HepG2 (cell line): ENCODE measurements around the gene TMEM250. TPM values are rescaled to one million over a fixed set of nuclear protein-coding genes. Genes with fewer than 3 reads are reported as not detected.

Experiments
- ATAC-seq: fragments of 200-7000 bp; cut with Tn5 transposase; 3 replicates; pipeline ENCODE4 v1.9.1; 2020; ENCODE audit warnings: mild to moderate bottlenecking, moderate library complexity
- BruUV-seq: library from RNA; stranded (reverse); fragments of 400-500 nt; replicated peaks from 2 replicates; lab custom pipeline; 2021; lab: Mats Ljungman, UMichigan
- CTCF ChIA-PET: fragments of 300-600 bp; formaldehyde crosslinking; extraction: SDS; loops from one replicate; lab custom pipeline; 2021; ENCODE audit warnings: low total read pairs, inconsistent platforms, low intra/inter-chr PET ratio; lab: Yijun Ruan, JAX
- POLR2A ChIA-PET: fragments of 350-600 bp; sonication (Branson Sonifier 250); formaldehyde crosslinking; loops from one replicate; lab custom pipeline; 2020; ENCODE audit warnings: antibody characterized with exemption, inconsistent platforms; lab: Yijun Ruan, JAX
- DNase-seq: peaks from one replicate; pipeline ENCODE4 v3.0.0-alpha.2; 2015; ENCODE audit warnings: low spot score
- FAIRE-seq: peaks from 3 replicates; lab custom pipeline; 2011; peaks lifted over from hg19 to GRCh38; lab: Jason Lieb, UNC
- H2AFZ ChIP-seq: one replicate; pipeline ENCODE4 v1.6.1; 2011; ENCODE audit warnings: low read length, inconsistent platforms
- H3K27ac ChIP-seq: fragments of 300-600 bp; 3 replicates; pipeline ENCODE4 v1.8.0; 2011; ENCODE audit warnings: mixed run types, mild to moderate bottlenecking, mixed read lengths, low read length, inconsistent platforms; ENCODE audit not compliant: insufficient read depth; ENCODE audit errors: extremely low read length
- H3K27me3 ChIP-seq, 2 experiments: fragments of 200-600 bp in 1 of 2; 2 replicates in 1 of 2; 3 replicates in 1 of 2; pipeline versions ENCODE4 v1.6.0 to v1.8.0; 2011; ENCODE audit warnings: low read length in 2 of 2, mild to moderate bottlenecking in 2 of 2, moderate library complexity in 2 of 2, inconsistent platforms in 1 of 2; ENCODE audit not compliant: insufficient read depth in 2 of 2, control insufficient read depth in 1 of 2
- H3K36me3 ChIP-seq, 2 experiments: fragments of 200-600 bp in 1 of 2; replicated peaks in 1 of 2; 2 replicates in 1 of 2; 3 replicates in 1 of 2; pipeline versions ENCODE4 v1.5.1 to v1.8.0; 2011; ENCODE audit warnings: low read length in 2 of 2, inconsistent platforms in 1 of 2; ENCODE audit not compliant: insufficient read depth in 2 of 2, control insufficient read depth in 1 of 2
- H3K4me1 ChIP-seq: 2 replicates; pipeline ENCODE4 v1.5.1; 2012; ENCODE audit warnings: low read length, inconsistent platforms; ENCODE audit not compliant: insufficient read depth
- H3K4me2 ChIP-seq: 2 replicates; pipeline ENCODE4 v1.6.0; 2011; ENCODE audit warnings: low read depth, low read length, inconsistent platforms
- H3K4me3 ChIP-seq, 3 experiments: fragments of 200-600 bp in 1 of 3; sonication (generic), shearing (Covaris generic) in 1 of 3; replicated peaks in 1 of 3; 2 replicates each; pipeline ENCODE4 v1.5.1; 2011 to 2016; ENCODE audit warnings: low read length in 3 of 3, inconsistent platforms in 2 of 3, low read depth in 2 of 3, mild to moderate bottlenecking in 2 of 3, control low read depth in 1 of 3, mixed read lengths in 1 of 3; ENCODE audit not compliant: insufficient read depth in 1 of 3
- H3K79me2 ChIP-seq: one replicate; pipeline ENCODE4 v1.6.1; 2011; ENCODE audit warnings: low read length, inconsistent platforms; ENCODE audit not compliant: insufficient read depth
- H3K9ac ChIP-seq: 2 replicates; pipeline ENCODE4 v1.6.0; 2011; ENCODE audit warnings: mild to moderate bottlenecking, low read depth, low read length, inconsistent platforms; ENCODE audit not compliant: insufficient read depth
- H3K9me3 ChIP-seq: 2 replicates; pipeline ENCODE4 v1.5.1; 2012; ENCODE audit warnings: mild to moderate bottlenecking, low read length
- H4K20me1 ChIP-seq: 2 replicates; pipeline ENCODE4 v1.6.0; 2011; ENCODE audit warnings: inconsistent platforms, mild to moderate bottlenecking, low read length, moderate library complexity; ENCODE audit not compliant: insufficient read depth
- RBFOX2 ChIP-seq: fragments of 200-400 bp; formaldehyde crosslinking; IDR thresholded peaks from 2 replicates; pipeline ENCODE4 v1.6.1; 2017; ENCODE audit warnings: low read depth, mild to moderate bottlenecking, low read length
- REL ChIP-seq: sonication (generic); formaldehyde crosslinking; conservative IDR thresholded peaks from 2 replicates; pipeline ENCODE4 v1.8.0; 2022; ENCODE audit warnings: mild to moderate bottlenecking, missing genetic modification reagents, moderate library complexity
- ZNF30 ChIP-seq: sonication (generic); formaldehyde crosslinking; IDR thresholded peaks from 2 replicates; pipeline ENCODE4 v1.5.0; 2020; ENCODE audit warnings: mild to moderate bottlenecking, missing genetic modification reagents
- WGBS: methylation state at CpG from one replicate; pipeline ENCODE4 v1.1.6; 2017; ENCODE audit warnings: low lambda C conversion rate; 5-methylcytosine and 5-hydroxymethylcytosine counted together
- in situ Hi-C: cut with HindIII; loops from 2 replicates; pipeline ENCODE4 v1.10.0; 2017; ENCODE audit warnings: low pct_unique_long_range_greater_than_20kb; ENCODE audit not compliant: extremely low pct_ligation_motif_present
- intact Hi-C: fragments of 100-400 bp; cut with micrococcal nuclease; formaldehyde crosslinking; loops from one replicate; pipeline ENCODE4 v1.10.0; 2022; ENCODE audit not compliant: unreplicated experiment
- polyA plus RNA-seq, 8 experiments: library from polyadenylated mRNA; depleted of rRNA in 3 of 8; stranded (reverse) in 7 of 8; unstranded in 1 of 8; fragments of >200 nt; fragmentation: Illumina TruSeq in 4 of 8; extraction: Trizol in 4 of 8; gene quantifications; 2 replicates each; pipeline versions ENCODE4 v1.2.1 to v1.2.3, GENCODE V29; 2011 to 2016; ENCODE audit warnings: low read depth in 4 of 8, missing spikeins in 1 of 8, mixed read lengths in 1 of 8; ENCODE audit not compliant: insufficient read depth in 1 of 8
- total RNA-seq, 5 experiments: library from RNA; depleted of rRNA; stranded (reverse); fragments of >200 nt; fragmentation: Illumina TruSeq; extraction: Trizol; gene quantifications; 2 replicates each; pipeline ENCODE4 v1.2.3, GENCODE V29; 2016; ENCODE audit warnings: low read depth in 1 of 5
- TF ChIP-seq, protein P1 (sequence below): sonication (generic); formaldehyde crosslinking; IDR thresholded peaks from 2 replicates; pipeline ENCODE4 v1.4.0; 2020; ENCODE audit warnings: missing genetic modification reagents, mild to moderate bottlenecking, borderline replicate concordance
- TF ChIP-seq, protein P2 (sequence below): sonication (generic); formaldehyde crosslinking; IDR thresholded peaks from 2 replicates; pipeline ENCODE4 v1.8.0; 2022; ENCODE audit warnings: mild to moderate bottlenecking, missing genetic modification reagents, moderate library complexity
- TF ChIP-seq, protein P3 (sequence below): sonication (generic); formaldehyde crosslinking; IDR thresholded peaks from 2 replicates; pipeline ENCODE4 v1.8.1; 2023; ENCODE audit warnings: mild to moderate bottlenecking, moderate library complexity, missing genetic modification reagents

Gene TMEM250
- total and polyA plus RNA-seq, 2 of the 13 experiments (the other 11 are each of a cell fraction or from before 2014, with no cell fraction given): 5.5 to 13.9 TPM

DNA sequence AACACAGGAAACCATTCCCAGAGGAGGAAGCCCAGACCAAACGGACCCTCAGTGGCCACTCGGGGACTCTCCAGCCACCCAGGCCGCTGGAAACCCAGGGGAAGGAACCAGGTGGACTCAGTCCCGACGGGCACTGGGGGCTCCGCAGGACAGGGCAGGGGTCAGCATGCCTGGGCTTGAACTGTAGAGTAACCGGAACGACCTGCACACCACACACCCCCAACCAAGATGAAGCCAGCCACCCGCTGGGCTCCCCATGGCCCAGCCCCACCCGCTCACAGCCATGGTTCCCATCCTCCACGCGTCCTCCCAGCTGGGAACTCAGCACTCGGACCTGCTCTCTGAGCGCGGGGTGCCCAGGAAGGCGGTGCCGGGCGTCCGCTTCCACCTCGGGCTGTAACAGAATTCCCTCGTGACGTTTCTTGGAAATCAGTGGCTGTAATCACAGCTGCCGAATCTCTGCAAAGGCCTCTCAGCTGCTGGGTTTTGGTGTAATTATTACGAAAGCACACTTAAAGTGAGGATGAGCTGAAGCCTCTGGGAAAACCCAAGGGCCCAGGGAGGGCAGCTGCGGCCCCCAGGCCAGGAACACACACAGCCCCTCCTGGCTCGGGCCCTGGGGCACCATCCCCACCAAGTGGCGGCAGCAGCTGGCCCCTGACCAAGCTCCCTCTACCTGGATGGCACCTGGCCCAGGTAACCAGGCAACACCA, 37.4 kb downstream of the TMEM250 start:
- H3K4me1 ChIP-seq: no peaks in the 10 kb centered on the region
- H3K9ac ChIP-seq: no peak overlapping the region

DNA sequence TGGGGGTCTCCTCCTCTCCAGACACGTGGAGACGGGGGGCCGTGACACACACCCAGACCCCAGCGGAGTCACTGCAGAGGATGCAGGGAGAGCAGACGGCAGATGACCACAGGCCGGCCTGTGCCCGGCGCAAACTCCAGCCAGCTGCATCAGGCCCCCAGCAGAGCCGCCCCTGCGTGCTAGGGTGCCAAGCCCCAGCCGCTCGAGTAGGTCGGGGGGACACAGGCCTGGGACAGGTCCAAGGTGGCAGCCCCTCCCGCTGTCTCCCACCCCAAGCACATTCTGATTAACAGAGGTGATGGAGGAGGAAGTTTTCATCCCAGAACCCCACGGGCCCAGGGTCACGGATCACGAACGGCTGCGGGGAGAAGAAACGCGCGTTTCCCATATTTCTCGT, 38.0 kb downstream of the TMEM250 start:
- no TSS peak for BruUV-seq
- H3K9ac ChIP-seq: no peak overlapping the region
- in situ Hi-C loops: no loop called here
- intact Hi-C loops: no loop called here
- ChIA-PET CTCF (no interaction called here), POLR2A (no interaction called here)
- TF ChIP-seq, protein P1, sequence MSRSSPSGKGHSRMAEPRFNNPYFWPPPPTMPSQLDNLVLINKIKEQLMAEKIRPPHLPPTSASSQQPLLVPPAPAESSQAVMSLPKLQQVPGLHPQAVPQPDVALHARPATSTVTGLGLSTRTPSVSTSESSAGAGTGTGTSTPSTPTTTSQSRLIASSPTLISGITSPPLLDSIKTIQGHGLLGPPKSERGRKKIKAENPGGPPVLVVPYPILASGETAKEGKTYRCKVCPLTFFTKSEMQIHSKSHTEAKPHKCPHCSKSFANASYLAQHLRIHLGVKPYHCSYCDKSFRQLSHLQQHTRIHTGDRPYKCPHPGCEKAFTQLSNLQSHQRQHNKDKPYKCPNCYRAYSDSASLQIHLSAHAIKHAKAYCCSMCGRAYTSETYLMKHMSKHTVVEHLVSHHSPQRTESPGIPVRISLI (CRISPR knock-in tag): no peak
- TF ChIP-seq, protein P2, sequence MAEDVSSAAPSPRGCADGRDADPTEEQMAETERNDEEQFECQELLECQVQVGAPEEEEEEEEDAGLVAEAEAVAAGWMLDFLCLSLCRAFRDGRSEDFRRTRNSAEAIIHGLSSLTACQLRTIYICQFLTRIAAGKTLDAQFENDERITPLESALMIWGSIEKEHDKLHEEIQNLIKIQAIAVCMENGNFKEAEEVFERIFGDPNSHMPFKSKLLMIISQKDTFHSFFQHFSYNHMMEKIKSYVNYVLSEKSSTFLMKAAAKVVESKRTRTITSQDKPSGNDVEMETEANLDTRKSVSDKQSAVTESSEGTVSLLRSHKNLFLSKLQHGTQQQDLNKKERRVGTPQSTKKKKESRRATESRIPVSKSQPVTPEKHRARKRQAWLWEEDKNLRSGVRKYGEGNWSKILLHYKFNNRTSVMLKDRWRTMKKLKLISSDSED (CRISPR knock-in tag): no peak
- no peak for TF ChIP-seq REL (CRISPR knock-in tag)
- TF ChIP-seq, protein P3, sequence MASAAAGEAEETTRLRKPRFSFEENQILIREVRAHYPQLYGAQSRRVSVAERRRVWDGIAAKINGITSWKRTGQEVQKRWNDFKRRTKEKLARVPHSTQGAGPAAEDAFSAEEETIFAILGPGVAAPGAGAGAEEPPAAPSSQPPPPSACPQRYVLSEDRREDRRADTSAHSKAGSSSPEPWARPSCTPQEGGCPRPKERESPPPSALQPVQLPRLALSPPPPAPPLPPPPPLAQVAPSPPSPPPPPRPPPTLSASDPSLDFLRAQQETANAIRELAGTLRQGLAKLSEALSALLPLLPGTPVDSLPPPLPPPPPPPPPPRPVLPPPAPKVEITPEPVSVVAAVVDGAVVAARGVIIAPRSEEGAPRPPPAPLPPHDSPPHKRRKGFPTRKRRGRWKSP (CRISPR knock-in tag): no peak
- no peaks in the 10 kb centered on the region for H3K4me1 ChIP-seq
- WGBS: 87% methylated on average over 16 of the region's 23 CpGs
- no peak overlapping the region for H3K4me2 ChIP-seq
- peaks cover 58% of the 10 kb centered on the region for H3K79me2 ChIP-seq
- H3K27me3 ChIP-seq: no peaks in the 10 kb centered on the region
- peaks cover 2 to 8% of the 10 kb centered on the region in 2 experiments; a peak in 2 of 5 replicates for H3K36me3 ChIP-seq
- no peak overlapping the region for H3K27ac ChIP-seq
- H3K9me3 ChIP-seq: no peaks in the 10 kb centered on the region
- peaks cover 8% of the 10 kb centered on the region; the same call in 1 of the 2 replicates for H4K20me1 ChIP-seq
- ATAC-seq (no peak), FAIRE-seq (no peak), DNase-seq (no peak)
- no peak overlapping the region for H3K4me3 ChIP-seq
- no peak overlapping the region for H2AFZ ChIP-seq

More for the DNA sequence above, 37.4 kb downstream of the TMEM250 start:
- TF ChIP-seq RBFOX2: 0 out of 2 replicates have a peak, but pooled peaks have one; percentile 7
- TF ChIP-seq ZNF30 (CRISPR knock-in tag): no peak
- H4K20me1 ChIP-seq: peaks cover 4% of the 10 kb centered on the region; the same call in 1 of the 2 replicates
- ATAC-seq (no peak), DNase-seq (no peak), FAIRE-seq (no peak)
- no peaks in the 10 kb centered on the region for H3K27me3 ChIP-seq
- H3K27ac ChIP-seq: no peak overlapping the region
- no peak overlapping the region for H2AFZ ChIP-seq
- BruUV-seq: no TSS peak
- no peak overlapping the region for H3K4me3 ChIP-seq
- in situ Hi-C loops: no loop called here
- H3K4me2 ChIP-seq: no peak overlapping the region
- no peaks in the 10 kb centered on the region for H3K9me3 ChIP-seq
- POLR2A ChIA-PET: no interaction called here
- WGBS: 95% methylated on average over 23 of the region's 27 CpGs
- H3K79me2 ChIP-seq: peaks cover 57% of the 10 kb centered on the region
- intact Hi-C loops: no loop called here
- CTCF ChIA-PET: no interaction called here
- H3K36me3 ChIP-seq: peaks cover 3 to 8% of the 10 kb centered on the region in 2 experiments; a peak in 2 of 5 replicates
